Psoas muscle (tissue), 8 donors: ENCODE measurements around the gene FCMR. TPM values are rescaled to one million over a fixed set of nuclear protein-coding genes. Genes with fewer than 3 reads are reported as not detected.

Source experiments
- ATAC-seq, 4 donors: fragments of 200-7000 bp; cut with Tn5 transposase; one replicate each; pipeline ENCODE4 v1.9.1; 2020; ENCODE audit warnings: moderate library complexity in 3 of 4, mild to moderate bottlenecking in 2 of 4
- DNase-seq, 2 donors: peaks; one replicate each; pipeline ENCODE4 v3.0.0-alpha.2; 2020
- H3K27ac ChIP-seq: fragments of 200-600 bp; one replicate; pipeline ENCODE4 v1.8.0; 2022
- H3K27me3 ChIP-seq, 3 donors: fragments of 200-600 bp in 1 of 3; one replicate each; pipeline versions ENCODE4 v1.6.1 to v1.8.0; 2013 to 2022; ENCODE audit warnings: low read length in 2 of 3, mild to moderate bottlenecking in 2 of 3, moderate library complexity in 1 of 3; ENCODE audit not compliant: insufficient read depth in 3 of 3
- H3K36me3 ChIP-seq, 2 donors: fragments of 200-600 bp in 1 of 2; one replicate each; pipeline versions ENCODE4 v1.6.1 to v1.8.0; 2013 to 2022; ENCODE audit warnings: low read depth in 1 of 2, mild to moderate bottlenecking in 1 of 2, moderate library complexity in 1 of 2; ENCODE audit not compliant: insufficient read depth in 1 of 2
- H3K4me1 ChIP-seq: fragments of 200-600 bp; one replicate; pipeline ENCODE4 v1.8.0; 2022
- H3K4me3 ChIP-seq: fragments of 200-600 bp; one replicate; pipeline ENCODE4 v1.8.0; 2022; ENCODE audit warnings: mild to moderate bottlenecking
- H3K9me3 ChIP-seq: fragments of 200-600 bp; one replicate; pipeline ENCODE4 v1.8.0; 2022
- WGBS, 3 donors: extraction: QIAGEN DNeasy Blood & Tissue Kit; methylation state at CpG; one replicate each; pipeline versions ENCODE4 v1.1.6 to v1.1.7; 2013; 5-methylcytosine and 5-hydroxymethylcytosine counted together
- intact Hi-C, 2 donors: fragments of 100-400 bp; cut with DNase I; formaldehyde crosslinking; loops; one replicate each; pipeline versions ENCODE4 v1.11.0 to v1.14.2; 2022
- polyA plus RNA-seq, 3 donors: library from polyadenylated mRNA; stranded (reverse); fragments of 200-250 nt; gene quantifications; one replicate each; pipeline ENCODE4 v1.2.3, GENCODE V29; 2013
- total RNA-seq, 4 donors: library from RNA; stranded (reverse); fragmentation: NEBNext Ultra II Directional in 2 of 4; extraction: Animal tissue kit (Norgen Biotek cat#: 25700) in 2 of 4; gene quantifications; one replicate each; pipeline versions ENCODE4 v1.2.1 to v1.2.4, GENCODE V29; 2021 to 2023
- TF ChIP-seq, protein P1 (sequence below): fragments of 200-600 bp; IDR thresholded peaks from one replicate; pipeline ENCODE4 v1.8.0; 2022; ENCODE audit warnings: antibody characterized with exemption
- donor health status: healthy with polysubstance abuse.
- donor health status: DM: no; HTN: no; CAD: no; lungs with moderate emphysema.
- donor health status: Bipolar disorder and iron deficiency.
- donor health status: healthy.
- donor health status: DM: yes; HTN: yes; CAD: no.
- donor health status: DM: no; HTN: no; CAD: no.
- donor health status: DM: no; HTN: no; CAD: no.
- donor health status: DM: yes; HTN: yes; CAD: no.

FCMR gene
- total and polyA plus RNA-seq, 7 donors: 1.0 to 29.5 (median 4.4) TPM

- DNase-seq (peak in 1 of 2 donors; percentile 42), ATAC-seq (peak; percentile 9 to 47 (median 43))
- no peaks in the 10 kb centered on the region for H3K36me3 ChIP-seq
- intact Hi-C loops: loop anchor here (2.0 to 10.0 kb wide), 8 partner anchors 43 to 435 kb away; partner anchors contain the start of genes IL20 (in 2 of the 2) and IKBKE (in 1 of the 2)
- peaks cover 0 to 4% (median 0%) of the 10 kb centered on the region in 3 donors for H3K27me3 ChIP-seq
- 23 to 26% (median 26%) methylated on average over 14 of the region's 14 CpGs for WGBS, 3 donors
- H3K27ac ChIP-seq: no peak overlapping the region
- TF ChIP-seq, protein P1, sequence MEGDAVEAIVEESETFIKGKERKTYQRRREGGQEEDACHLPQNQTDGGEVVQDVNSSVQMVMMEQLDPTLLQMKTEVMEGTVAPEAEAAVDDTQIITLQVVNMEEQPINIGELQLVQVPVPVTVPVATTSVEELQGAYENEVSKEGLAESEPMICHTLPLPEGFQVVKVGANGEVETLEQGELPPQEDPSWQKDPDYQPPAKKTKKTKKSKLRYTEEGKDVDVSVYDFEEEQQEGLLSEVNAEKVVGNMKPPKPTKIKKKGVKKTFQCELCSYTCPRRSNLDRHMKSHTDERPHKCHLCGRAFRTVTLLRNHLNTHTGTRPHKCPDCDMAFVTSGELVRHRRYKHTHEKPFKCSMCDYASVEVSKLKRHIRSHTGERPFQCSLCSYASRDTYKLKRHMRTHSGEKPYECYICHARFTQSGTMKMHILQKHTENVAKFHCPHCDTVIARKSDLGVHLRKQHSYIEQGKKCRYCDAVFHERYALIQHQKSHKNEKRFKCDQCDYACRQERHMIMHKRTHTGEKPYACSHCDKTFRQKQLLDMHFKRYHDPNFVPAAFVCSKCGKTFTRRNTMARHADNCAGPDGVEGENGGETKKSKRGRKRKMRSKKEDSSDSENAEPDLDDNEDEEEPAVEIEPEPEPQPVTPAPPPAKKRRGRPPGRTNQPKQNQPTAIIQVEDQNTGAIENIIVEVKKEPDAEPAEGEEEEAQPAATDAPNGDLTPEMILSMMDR: no peak
- H3K9me3 ChIP-seq: no peaks in the 10 kb centered on the region
- H3K4me1 ChIP-seq: peaks cover 3% of the 10 kb centered on the region
- H3K4me3 ChIP-seq: peak overlapping the region; percentile 69
These were observed 11.8 kb downstream of the FCMR start for GRCh38 chr1:206909883-206910318.

GRCh38 chr1:206909161-206909882 is 12.4 kb downstream of the FCMR start:
- H3K27me3 ChIP-seq: peaks cover 0 to 4% (median 0%) of the 10 kb centered on the region in 3 donors
- WGBS, 3 donors: 0 to 2% (median 1%) methylated on average over 33 to 69 of the region's 69 CpGs

GRCh38 chr1:206908038-206908437 is 13.7 kb downstream of the FCMR start:
- TF ChIP-seq, protein P1: no peak
- Histone ChIP-seq H3K9me3 (no peaks in the 10 kb centered on the region), H3K27ac (no peak overlapping the region), H3K27me3 (peaks cover 0 to 4% (median 0%) of the 10 kb centered on the region in 3 donors), H3K4me3 (no peak overlapping the region), H3K36me3 (no peaks in the 10 kb centered on the region), H3K4me1 (peaks cover 3% of the 10 kb centered on the region)
- no peak for DNase-seq
- intact Hi-C loops: loop anchor here in 1 of 2 donors (5.0 kb wide), 1 partner anchor 41 kb away; the partner anchor contains the start of gene IL20
- whole genome bisulfite sequencing, 3 donors: 91 to 96% (median 96%) methylated on average over 10 of the region's 10 CpGs
- ATAC-seq: no peak

More at GRCh38 chr1:206909161-206909882, 12.4 kb downstream of the FCMR start:
- H3K4me3 ChIP-seq: peak overlapping the region; percentile 69
- H3K4me1 ChIP-seq: peaks cover 3% of the 10 kb centered on the region
- H3K27ac ChIP-seq: no peak overlapping the region
- H3K9me3 ChIP-seq: no peaks in the 10 kb centered on the region
- peak; percentile 48 to 82 (median 72) for ATAC-seq
- TF ChIP-seq, protein P1: no peak
- intact Hi-C loops: loop anchor here in 1 of 2 donors (5.0 kb wide), 1 partner anchor 42 kb away; the partner anchor contains the start of gene IL20
- peak; percentile 64 to 66 for DNase-seq
- no peaks in the 10 kb centered on the region for H3K36me3 ChIP-seq

GRCh38 chr1:206907304-206907991 is 14.3 kb downstream of the FCMR start:
- 67 to 74% (median 73%) methylated on average over 23 of the region's 23 CpGs for WGBS, 3 donors
- no peaks in the 10 kb centered on the region for H3K36me3 ChIP-seq
- peaks cover 3% of the 10 kb centered on the region for H3K4me1 ChIP-seq
- intact Hi-C loops: loop anchor here in 1 of 2 donors (5.0 kb wide), 1 partner anchor 40 kb away; the partner anchor contains the start of gene IL20
- H3K4me3 ChIP-seq: no peak overlapping the region
- no peak overlapping the region for H3K27ac ChIP-seq
- ATAC-seq (peak in 1 of 4 donors; percentile 21), DNase-seq (peak; percentile 28 to 53)
- no peaks in the 10 kb centered on the region for H3K9me3 ChIP-seq
- TF ChIP-seq, protein P1: no peak
- peaks cover 0 to 4% (median 0%) of the 10 kb centered on the region in 3 donors for H3K27me3 ChIP-seq
